K562 (cell line): ENCODE results near the gene MYOM3. TPM values are rescaled to one million over a fixed set of nuclear protein-coding genes. Genes with fewer than 3 reads are reported as not detected.

Source experiments
- ATAC-seq: fragments of 200-7000 bp; cut with Tn5 transposase; 3 replicates; pipeline ENCODE4 v1.9.1; 2020; ENCODE audit warnings: moderate library complexity
- BruUV-seq: library from RNA; stranded (reverse); fragments of 400-500 nt; replicated peaks from 2 replicates; lab custom pipeline; 2021; lab: Mats Ljungman, UMichigan
- CTCF ChIA-PET: fragments of 300-600 bp; formaldehyde crosslinking; extraction: SDS; loops from one replicate; lab custom pipeline; 2021; ENCODE audit warnings: low intra/inter-chr PET ratio; lab: Yijun Ruan, JAX
- POLR2A ChIA-PET: fragments of 300-600, 350-650 bp; sonication (Branson Sonifier 250); formaldehyde crosslinking; extraction: SDS; loops from one replicate; lab custom pipeline; 2021; ENCODE audit warnings: antibody characterized with exemption, inconsistent platforms; lab: Yijun Ruan, JAX
- DNase-seq, 4 experiments: peaks; one replicate each; pipeline versions ENCODE4 v3.0.0 to v3.0.0-alpha.2; 2011 to 2018; ENCODE audit warnings: low spot score in 3 of 4, mixed read lengths in 3 of 4; ENCODE audit errors: extremely low read depth in 1 of 4
- FAIRE-seq: peaks from 2 replicates; lab custom pipeline; 2011; peaks lifted over from hg19 to GRCh38; lab: Jason Lieb, UNC
- H2AFZ ChIP-seq: 2 replicates; pipeline ENCODE4 v1.6.0; 2011; ENCODE audit warnings: low read depth, low read length, control low read depth, inconsistent platforms
- H3K27ac ChIP-seq: fragments of 200-600 bp; 3 replicates; pipeline ENCODE4 v1.8.0; 2011; ENCODE audit warnings: low read depth, mild to moderate bottlenecking, control low read depth, inconsistent platforms, low read length, moderate library complexity, mixed read lengths; ENCODE audit errors: extremely low read depth
- H3K27me3 ChIP-seq, 2 experiments: fragments of 300-600 bp in 1 of 2; 2 replicates in 1 of 2; 3 replicates in 1 of 2; pipeline versions ENCODE4 v1.6.0 to v1.8.0; 2011; ENCODE audit warnings: inconsistent platforms in 2 of 2, low read length in 2 of 2, mild to moderate bottlenecking in 1 of 2, mixed read lengths in 1 of 2, moderate library complexity in 1 of 2; ENCODE audit not compliant: control insufficient read depth in 2 of 2, insufficient read depth in 2 of 2
- H3K36me3 ChIP-seq: fragments of 300-600 bp; 3 replicates; pipeline ENCODE4 v1.8.0; 2011; ENCODE audit warnings: mild to moderate bottlenecking, low read length, inconsistent platforms; ENCODE audit not compliant: control insufficient read depth, insufficient read depth
- H3K4me1 ChIP-seq, 2 experiments: fragments of 200-600 bp in 1 of 2; replicated peaks in 1 of 2; 2 replicates in 1 of 2; 3 replicates in 1 of 2; pipeline versions ENCODE4 v1.5.1 to v1.8.0; 2011; ENCODE audit warnings: inconsistent platforms in 2 of 2, low read length in 2 of 2, mild to moderate bottlenecking in 1 of 2, mixed read lengths in 1 of 2, moderate library complexity in 1 of 2; ENCODE audit not compliant: control insufficient read depth in 2 of 2, insufficient read depth in 2 of 2
- H3K4me2 ChIP-seq: 2 replicates; pipeline ENCODE4 v1.6.1; 2011; ENCODE audit warnings: low read length, control low read depth, inconsistent platforms, mixed read lengths; ENCODE audit not compliant: insufficient read depth
- H3K4me3 ChIP-seq: fragments of 200-600 bp; sonication (generic), shearing (Covaris generic); 2 replicates; pipeline ENCODE4 v1.5.1; 2016; ENCODE audit warnings: control low read depth, inconsistent platforms
- H3K79me2 ChIP-seq: fragments of 200-600 bp; 3 replicates; pipeline ENCODE4 v1.8.0; 2011; ENCODE audit warnings: low read length, inconsistent platforms; ENCODE audit not compliant: control insufficient read depth, insufficient read depth
- H3K9ac ChIP-seq, 2 experiments: 2 replicates each; pipeline versions ENCODE4 v1.6.0 to v1.6.1; 2011; ENCODE audit warnings: low read depth in 2 of 2, low read length in 2 of 2, control low read depth in 1 of 2, inconsistent platforms in 1 of 2, mild to moderate bottlenecking in 1 of 2, mixed read lengths in 1 of 2; ENCODE audit not compliant: insufficient read depth in 1 of 2
- H3K9me1 ChIP-seq: one replicate; pipeline ENCODE4 v1.6.0; 2011; ENCODE audit warnings: inconsistent platforms, mild to moderate bottlenecking, low read length, moderate library complexity; ENCODE audit not compliant: control insufficient read depth, insufficient read depth
- H3K9me3 ChIP-seq: replicated peaks from 2 replicates; pipeline ENCODE4 v1.5.1; 2011; ENCODE audit warnings: low read depth, low read length, inconsistent platforms; ENCODE audit not compliant: control insufficient read depth, insufficient read depth
- H4K20me1 ChIP-seq: replicated peaks from 2 replicates; pipeline ENCODE4 v1.6.1; 2011; ENCODE audit warnings: low read length, inconsistent platforms, mixed read lengths; ENCODE audit not compliant: control insufficient read depth, insufficient read depth
- CUX1 ChIP-seq: fragments of 200-800 bp; sonication (Bioruptor generic); IDR thresholded peaks from 2 replicates; pipeline ENCODE4 v1.6.1; 2016; ENCODE audit warnings: missing genetic modification characterization, missing compliant biosample characterization
- E2F1 ChIP-seq: sonication (generic); formaldehyde crosslinking; IDR thresholded peaks from 2 replicates; pipeline ENCODE4 v1.8.1; 2023; ENCODE audit warnings: mild to moderate bottlenecking, missing genetic modification reagents, moderate library complexity
- GTF3C2 ChIP-seq: IDR thresholded peaks from 3 replicates; pipeline ENCODE4 v1.6.1; 2011; ENCODE audit warnings: borderline replicate concordance, mild to moderate bottlenecking, moderate library complexity; ENCODE audit not compliant: insufficient read length; ENCODE audit errors: extremely low read depth
- POLR2H ChIP-seq: IDR thresholded peaks from 2 replicates; pipeline ENCODE4 v1.6.1; 2016; ENCODE audit warnings: missing genetic modification characterization, low read depth, mild to moderate bottlenecking, control low read depth, missing compliant biosample characterization, moderate library complexity
- ZNF436 ChIP-seq: fragments of 250-450, 450-650 bp; sonication (Bioruptor Pico); formaldehyde crosslinking; IDR thresholded peaks from 2 replicates; pipeline ENCODE4 v1.7.0; 2020; ENCODE audit warnings: mild to moderate bottlenecking
- WGBS: fragments of 100-300 bp; shearing (Covaris generic); methylation state at CpG from one replicate; pipeline ENCODE4 v1.1.6; 2016; ENCODE audit warnings: low coverage, mixed read lengths; ENCODE audit not compliant: insufficient coverage; ENCODE audit errors: missing lambda C conversion rate; 5-methylcytosine and 5-hydroxymethylcytosine counted together
- in situ Hi-C: fragments of 300-500 bp; cut with MboI; formaldehyde crosslinking; loops from 4 replicates; pipeline ENCODE4 v1.15.0; 2018; ENCODE audit warnings: inconsistent platforms, mixed read lengths
- intact Hi-C: fragments of 100-400 bp; cut with micrococcal nuclease; formaldehyde crosslinking; loops from 2 replicates; pipeline ENCODE4 v1.14.2; 2022
- polyA plus RNA-seq, 8 experiments: library from polyadenylated mRNA; depleted of rRNA in 4 of 8; stranded (reverse) in 5 of 8; unstranded in 3 of 8; fragments of >200 nt; fragmentation: Nextera tagmentation in 2 of 8; fragmentation: Illumina TruSeq in 1 of 8; extraction: Ambion mirVana in 2 of 8; extraction: Trizol in 1 of 8; gene quantifications; 2 replicates each; pipeline versions ENCODE4 v1.2.1 to v1.2.3, GENCODE V29; 2011 to 2014; ENCODE audit warnings: inconsistent platforms in 1 of 8, missing spikeins in 1 of 8
- total RNA-seq, 7 experiments: library from RNA; depleted of rRNA in 6 of 7; stranded (reverse); fragments of >200 nt in 6 of 7; fragmentation: Illumina TruSeq in 2 of 7; extraction: Trizol in 2 of 7; gene quantifications; 2 replicates each; pipeline versions ENCODE4 v1.2.1 to v1.2.3, GENCODE V29; 2011 to 2021; ENCODE audit warnings: low replicate concordance in 1 of 7

Gene MYOM3
- total and polyA plus RNA-seq, 9 of the 15 experiments (the other 6 are each of a cell fraction or from before 2014, with no cell fraction given), result 0.01 TPM; not detected in 8

DNA sequence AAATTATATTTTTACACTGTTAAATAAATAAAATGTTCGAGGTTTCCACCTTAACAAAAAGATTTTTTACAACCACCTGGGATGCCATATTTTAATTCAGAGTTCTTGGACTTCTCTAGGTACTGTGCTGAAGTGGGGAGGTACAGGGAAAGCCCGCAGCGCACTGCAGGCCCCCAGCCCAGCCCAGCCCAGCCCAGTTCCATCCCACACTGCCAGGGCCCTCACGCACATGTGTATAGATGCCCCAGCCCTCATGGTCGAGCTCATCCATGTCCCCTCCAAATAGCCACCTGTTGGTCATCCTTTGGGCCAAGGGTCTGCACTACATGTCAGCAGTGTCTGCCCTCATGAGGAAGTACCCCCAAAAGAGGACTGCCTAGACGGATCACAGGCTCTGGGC, 11.7 kb upstream of the MYOM3 start:
- no peak for DNase-seq
- Histone ChIP-seq H3K79me2 (no peaks in the 10 kb centered on the region), H2AFZ (no peak overlapping the region), H3K36me3 (no peaks in the 10 kb centered on the region), H3K9ac (no peak overlapping the region), H3K9me1 (no peaks in the 10 kb centered on the region), H3K4me2 (no peak overlapping the region), H3K4me1 (no peaks in the 10 kb centered on the region), H3K27ac (no peak overlapping the region), H3K4me3 (no peak overlapping the region), H3K9me3 (no peaks in the 10 kb centered on the region), H3K27me3 (peaks cover 7 to 57% of the 10 kb centered on the region in 2 experiments; a peak in 3 of 5 replicates), H4K20me1 (peaks cover 6% of the 10 kb centered on the region; the same call in 1 of the 2 replicates)
- FAIRE-seq, result no peak
- no peak for ATAC-seq
- BruUV-seq, result no TSS peak
- ChIA-PET CTCF (no interaction called here), POLR2A (interaction anchor here (1.1 kb wide), 1 partner anchor 9 kb away, joined by 4 read pairs; no protein-coding TSS in a partner anchor)
- intact Hi-C loops, result no loop called here
- TF ChIP-seq ZNF436 (CRISPR knock-in tag), result no peak
- TF ChIP-seq POLR2H, result no peak
- TF ChIP-seq GTF3C2, result no peak
- TF ChIP-seq E2F1 (CRISPR knock-in tag), result no peak
- no peak for TF ChIP-seq CUX1 (CRISPR knock-in tag)
- in situ Hi-C loops, result no loop called here
- 2% methylated on average over 4 of the region's 6 CpGs for WGBS
